IMR-90 (cell line): ENCODE measurements around the gene SH3BP5. TPM values are rescaled to one million over a fixed set of nuclear protein-coding genes. Genes with fewer than 3 reads are reported as not detected.
A peak's percentile ranks its signal among the peaks of the same experiment; 100 is the strongest.

Experiments used
- ATAC-seq: fragments of 200-7000 bp; cut with Tn5 transposase; 2 replicates; pipeline ENCODE4 v1.9.1; 2020; ENCODE audit warnings: low read depth, mild to moderate bottlenecking, moderate library complexity
- BruUV-seq: library from RNA; stranded (reverse); fragments of 400-500 nt; replicated peaks from 2 replicates; lab custom pipeline; 2021; lab: Mats Ljungman, UMichigan
- CTCF ChIA-PET: fragments of 300-600 bp; formaldehyde crosslinking; extraction: SDS; loops from one replicate; lab custom pipeline; 2021; ENCODE audit warnings: antibody characterized with exemption; lab: Yijun Ruan, JAX
- POLR2A ChIA-PET: fragments of 300-600 bp; sonication (Branson Sonifier 250); formaldehyde crosslinking; loops from one replicate; lab custom pipeline; 2022; ENCODE audit warnings: antibody characterized with exemption; ENCODE audit not compliant: unreplicated experiment; lab: Charles Lee
- DNase-seq: peaks from one replicate; pipeline ENCODE4 v3.0.0; 2013
- H2AFZ ChIP-seq: replicated peaks from 2 replicates; pipeline ENCODE3; 2013; ENCODE audit warnings: low read length, mild to moderate bottlenecking; ENCODE audit not compliant: poor library complexity
- H2AK5ac ChIP-seq: 2 replicates; pipeline ENCODE4 v1.6.1; 2013; ENCODE audit warnings: low read depth, low read length, inconsistent platforms
- H2AK9ac ChIP-seq: replicated peaks from 2 replicates; pipeline ENCODE3; 2013; ENCODE audit warnings: mild to moderate bottlenecking, low read depth, low read length, moderate library complexity; ENCODE audit not compliant: poor library complexity
- H2BK120ac ChIP-seq: 2 replicates; pipeline ENCODE4 v1.6.1; 2013; ENCODE audit warnings: low read depth, low read length, inconsistent platforms
- H2BK15ac ChIP-seq: 3 replicates; pipeline ENCODE4 v1.6.1; 2013; ENCODE audit warnings: low read depth, low read length, inconsistent platforms
- H2BK20ac ChIP-seq: 2 replicates; pipeline ENCODE4 v1.6.1; 2013; ENCODE audit warnings: low read depth, mild to moderate bottlenecking, inconsistent platforms, low read length, moderate library complexity
- H2BK5ac ChIP-seq: 2 replicates; pipeline ENCODE4 v1.6.1; 2013; ENCODE audit warnings: mild to moderate bottlenecking, low read depth, low read length, inconsistent platforms; ENCODE audit not compliant: poor library complexity, severe bottlenecking
- H3K14ac ChIP-seq: replicated peaks from 2 replicates; pipeline ENCODE4 v1.6.1; 2013; ENCODE audit warnings: low read depth, low read length, inconsistent platforms
- H3K18ac ChIP-seq: 2 replicates; pipeline ENCODE4 v1.6.1; 2013; ENCODE audit warnings: low read depth, low read length, control low read depth
- H3K23ac ChIP-seq: 2 replicates; pipeline ENCODE4 v1.6.1; 2013; ENCODE audit warnings: low read depth, low read length, inconsistent platforms
- H3K27ac ChIP-seq: 2 replicates; pipeline ENCODE4 v1.5.1; 2013; ENCODE audit warnings: mild to moderate bottlenecking, control low read depth, low read length; ENCODE audit not compliant: insufficient read depth
- H3K27me3 ChIP-seq: 2 replicates; pipeline ENCODE4 v1.6.1; 2013; ENCODE audit warnings: low read length; ENCODE audit not compliant: control insufficient read depth, insufficient read depth
- H3K36me3 ChIP-seq: 2 replicates; pipeline ENCODE4 v1.6.1; 2013; ENCODE audit warnings: low read length, mixed read lengths; ENCODE audit not compliant: control insufficient read depth, insufficient read depth
- H3K4ac ChIP-seq: 2 replicates; pipeline ENCODE4 v1.6.1; 2013; ENCODE audit warnings: low read depth, low read length, inconsistent platforms
- H3K4me1 ChIP-seq: 2 replicates; pipeline ENCODE4 v1.6.1; 2013; ENCODE audit warnings: low read length, mixed read lengths; ENCODE audit not compliant: control insufficient read depth, insufficient read depth
- H3K4me2 ChIP-seq: 2 replicates; pipeline ENCODE4 v1.6.1; 2013; ENCODE audit warnings: low read depth, mild to moderate bottlenecking, control low read depth, low read length, moderate library complexity
- H3K4me3 ChIP-seq: 2 replicates; pipeline ENCODE4 v1.5.1; 2013; ENCODE audit warnings: low read depth, mild to moderate bottlenecking, control low read depth, low read length, moderate library complexity; ENCODE audit not compliant: insufficient read depth
- H3K56ac ChIP-seq: 2 replicates; pipeline ENCODE4 v1.6.1; 2013; ENCODE audit warnings: low read length, inconsistent platforms; ENCODE audit not compliant: insufficient read depth; ENCODE audit errors: extremely low read depth
- H3K79me1 ChIP-seq, 2 experiments: 2 replicates each; pipeline ENCODE4 v1.6.1; 2013; ENCODE audit warnings: low read length in 2 of 2, inconsistent platforms in 1 of 2, low read depth in 1 of 2
- H3K9ac ChIP-seq: 2 replicates; pipeline ENCODE4 v1.6.1; 2013; ENCODE audit warnings: low read depth, low read length, control low read depth
- H3K9me1 ChIP-seq: 2 replicates; pipeline ENCODE4 v1.6.1; 2013; ENCODE audit warnings: low read length, inconsistent platforms; ENCODE audit not compliant: insufficient read depth
- H3K9me3 ChIP-seq: 2 replicates; pipeline ENCODE4 v1.6.1; 2013; ENCODE audit warnings: low read length; ENCODE audit not compliant: control insufficient read depth, insufficient read depth
- H4K20me1 ChIP-seq: 2 replicates; pipeline ENCODE4 v1.6.1; 2013; ENCODE audit warnings: low read length, inconsistent platforms; ENCODE audit not compliant: insufficient read depth
- H4K5ac ChIP-seq: 2 replicates; pipeline ENCODE4 v1.6.1; 2013; ENCODE audit warnings: mild to moderate bottlenecking, low read depth, low read length, control low read depth
- H4K8ac ChIP-seq, 2 experiments: 2 replicates each; pipeline ENCODE4 v1.6.1; 2013; ENCODE audit warnings: low read depth in 2 of 2, low read length in 2 of 2, control low read depth in 1 of 2, inconsistent platforms in 1 of 2
- H4K91ac ChIP-seq: 2 replicates; pipeline ENCODE4 v1.6.1; 2013; ENCODE audit warnings: low read depth, low read length, inconsistent platforms; ENCODE audit not compliant: insufficient read depth
- CEBPB ChIP-seq: IDR thresholded peaks from 2 replicates; pipeline ENCODE4 v1.6.1; 2012; ENCODE audit warnings: low read depth, low read length, improper control_type of control experiment
- FOS ChIP-seq: fragments of 150-350 bp; IDR thresholded peaks from 2 replicates; pipeline ENCODE4 v1.6.1; 2016; ENCODE audit warnings: low read depth, low read length
- MAZ ChIP-seq: IDR thresholded peaks from 2 replicates; pipeline ENCODE4 v1.6.1; 2012; ENCODE audit warnings: low read depth, mild to moderate bottlenecking, low read length, improper control_type of control experiment, moderate library complexity, borderline replicate concordance
- MXI1 ChIP-seq: IDR thresholded peaks from 2 replicates; pipeline ENCODE4 v1.6.1; 2012; ENCODE audit warnings: low read depth, mild to moderate bottlenecking, low read length, moderate library complexity, borderline replicate concordance
- NFE2L2 ChIP-seq: fragments of 150-350 bp; IDR thresholded peaks from 2 replicates; pipeline ENCODE4 v1.6.1; 2016; ENCODE audit warnings: low read depth, mild to moderate bottlenecking, low read length
- RFX5 ChIP-seq: IDR thresholded peaks from 2 replicates; pipeline ENCODE4 v1.8.0; 2012; ENCODE audit warnings: low read depth, mild to moderate bottlenecking, low read length, moderate library complexity
- WGBS, 2 experiments: methylation state at CpG; one replicate each; pipeline versions ENCODE4 v1.1.5 to v1.1.7; 2013; ENCODE audit warnings: missing lambda C conversion rate in 2 of 2; ENCODE audit not compliant: insufficient read length in 1 of 2; ENCODE audit errors: extremely low coverage in 2 of 2; 5-methylcytosine and 5-hydroxymethylcytosine counted together
- dilution Hi-C: fragments of 300-500 bp; cut with HindIII; formaldehyde crosslinking; loops from one replicate; pipeline ENCODE4 v1.14.3; 2018; ENCODE audit warnings: low sequenced_read_pairs; ENCODE audit not compliant: unreplicated experiment
- in situ Hi-C: fragments of 300-500 bp; cut with MboI; formaldehyde crosslinking; loops from 3 replicates; pipeline ENCODE4 v1.14.3; 2019; ENCODE audit warnings: low sequenced_read_pairs, inconsistent platforms, mixed read lengths
- intact Hi-C: fragments of 100-400 bp; cut with micrococcal nuclease; formaldehyde crosslinking; loops from 2 replicates; pipeline ENCODE4 v1.10.0; 2022
- polyA plus RNA-seq, 3 experiments: library from polyadenylated mRNA; depleted of rRNA; stranded (reverse); fragments of >200 nt; gene quantifications; 2 replicates each; pipeline ENCODE4 v1.2.3, GENCODE V29; 2012; ENCODE audit warnings: low replicate concordance in 1 of 3
- total RNA-seq: library from RNA; depleted of rRNA; stranded (reverse); fragments of >200 nt; gene quantifications from 2 replicates; pipeline ENCODE4 v1.2.3, GENCODE V29; 2012
- TF ChIP-seq, protein P1 (sequence below): fragments of 150-350 bp; IDR thresholded peaks from 2 replicates; pipeline ENCODE4 v1.6.1; 2017; ENCODE audit warnings: mild to moderate bottlenecking, antibody characterized with exemption, low read length, low read depth

Gene SH3BP5
- total and polyA plus RNA-seq, 2 of the 4 experiments (the other 2 are of a cell fraction), result 14.0 to 23.5 TPM

DNA sequence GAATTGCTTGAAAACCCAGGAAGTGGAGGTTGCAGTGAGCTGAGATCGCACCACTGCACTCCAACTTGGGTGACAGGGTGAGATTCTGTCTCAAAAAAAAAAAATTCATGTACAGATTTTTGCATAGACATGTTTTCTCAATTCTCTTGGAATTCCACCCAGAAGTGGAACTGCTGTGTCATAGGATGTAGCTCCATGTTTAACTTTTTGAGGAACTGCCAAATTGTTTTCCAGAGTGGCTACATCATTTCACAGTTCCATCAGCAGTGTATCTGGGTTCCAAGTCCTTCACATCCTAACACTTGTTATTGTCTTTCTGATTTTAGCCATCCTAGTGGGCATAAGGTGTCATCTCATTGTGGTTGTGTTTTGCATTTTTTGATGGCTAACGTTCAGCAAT is 116.4 kb downstream of the SH3BP5 start:
- CTCF ChIA-PET, result interaction anchor here (0.7 kb wide), 1 partner anchor 27 kb away, joined by 3 read pairs; no protein-coding TSS in a partner anchor
- Histone ChIP-seq H3K9me1 (no peaks in the 10 kb centered on the region; the same call in 1 of the 2 replicates), H3K79me1 (peaks cover 24 to 29% of the 10 kb centered on the region in 2 experiments), H3K4me2 (no peak overlapping the region), H3K23ac (no peak overlapping the region), H4K5ac (no peak overlapping the region), H3K9ac (no peak overlapping the region), H3K56ac (no peak overlapping the region), H2AFZ (no peak overlapping the region), H4K20me1 (peaks cover 7% of the 10 kb centered on the region; the same call in 1 of the 2 replicates), H3K14ac (no peak overlapping the region; the same call in 1 of the 2 replicates), H3K4ac (no peak overlapping the region), H2BK15ac (no peak overlapping the region), H2AK5ac (no peak overlapping the region), H2BK5ac (no peak overlapping the region), H2BK20ac (no peak overlapping the region), H4K91ac (no peak overlapping the region), H3K27ac (no peak overlapping the region; the same call in 1 of the 2 replicates), H3K4me1 (no peaks in the 10 kb centered on the region), H3K27me3 (no peaks in the 10 kb centered on the region), H3K4me3 (no peak overlapping the region), H3K9me3 (no peaks in the 10 kb centered on the region), H4K8ac (no peak overlapping the region), H2AK9ac (no peak overlapping the region), H3K18ac (no peak overlapping the region), H3K36me3 (peaks cover 42% of the 10 kb centered on the region), H2BK120ac (no peak overlapping the region)
- intact Hi-C loops (loop anchor here (5.0 kb wide), 1 partner anchor 36 kb away; no protein-coding TSS in a partner anchor), in situ Hi-C loops (loop anchor here (25.0 kb wide), 1 partner anchor 279 kb away; the partner anchor contains the start of gene NR2C2), dilution Hi-C loops (no loop called here)
- no peak for TF ChIP-seq RFX5
- TF ChIP-seq, protein P1, sequence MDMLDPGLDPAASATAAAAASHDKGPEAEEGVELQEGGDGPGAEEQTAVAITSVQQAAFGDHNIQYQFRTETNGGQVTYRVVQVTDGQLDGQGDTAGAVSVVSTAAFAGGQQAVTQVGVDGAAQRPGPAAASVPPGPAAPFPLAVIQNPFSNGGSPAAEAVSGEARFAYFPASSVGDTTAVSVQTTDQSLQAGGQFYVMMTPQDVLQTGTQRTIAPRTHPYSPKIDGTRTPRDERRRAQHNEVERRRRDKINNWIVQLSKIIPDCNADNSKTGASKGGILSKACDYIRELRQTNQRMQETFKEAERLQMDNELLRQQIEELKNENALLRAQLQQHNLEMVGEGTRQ, result no peak
- TF ChIP-seq CEBPB, result no peak
- 0 out of 2 replicates have a peak, but pooled peaks have one; percentile 10 for TF ChIP-seq NFE2L2
- TF ChIP-seq MXI1, result no peak
- no peak for TF ChIP-seq MAZ
- no peak for TF ChIP-seq FOS
- POLR2A ChIA-PET, result interaction anchor here (0.6 kb wide), 1 partner anchor 10 kb away, joined by 4 read pairs; the partner anchor contains the start of gene CAPN7
- DNase-seq, result peak; percentile 42
- no CpG with 5 or more reads among the region's 2 CpGs for WGBS, 2 experiments
- BruUV-seq, result no TSS peak
- ATAC-seq, result no peak; the same call in 1 of the 2 replicates
